GM21528 (cell line): ENCODE results near the gene TSKU.
"Not testable (repeated sequence)": the region's sequence is repeated elsewhere in the genome, so short reads cannot be mapped to it uniquely, and the experiment has no call there.

Source experiments
- ATAC-seq: cut with Tn5 transposase; IDR thresholded peaks from one replicate; pipeline ENCODE4 v1.9.1; 2021; ENCODE audit warnings: mild to moderate bottlenecking, moderate library complexity; ENCODE audit not compliant: unreplicated experiment, low FRiP score

Gene TSKU

DNA sequence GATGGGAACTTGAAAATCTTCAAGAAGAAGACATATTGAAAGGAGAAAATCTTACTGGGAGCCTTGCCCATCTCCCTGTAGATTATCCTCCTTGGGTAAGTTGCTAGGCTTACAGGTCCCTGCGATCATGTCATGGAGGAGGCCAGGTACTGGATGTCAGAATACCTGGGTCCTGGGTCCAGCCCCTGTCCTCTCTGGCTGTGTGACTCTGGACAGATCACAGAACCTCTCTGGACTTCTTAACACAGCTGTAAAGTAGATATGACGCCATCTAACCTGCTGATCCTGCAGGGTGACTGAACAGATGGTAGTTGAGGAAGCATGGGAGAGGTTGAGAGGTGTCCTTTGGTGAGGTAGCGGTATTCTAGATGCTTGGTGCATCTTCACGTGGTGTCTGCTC is 4.1 kb downstream of the TSKU start:
- ATAC-seq = no peak

DNA sequence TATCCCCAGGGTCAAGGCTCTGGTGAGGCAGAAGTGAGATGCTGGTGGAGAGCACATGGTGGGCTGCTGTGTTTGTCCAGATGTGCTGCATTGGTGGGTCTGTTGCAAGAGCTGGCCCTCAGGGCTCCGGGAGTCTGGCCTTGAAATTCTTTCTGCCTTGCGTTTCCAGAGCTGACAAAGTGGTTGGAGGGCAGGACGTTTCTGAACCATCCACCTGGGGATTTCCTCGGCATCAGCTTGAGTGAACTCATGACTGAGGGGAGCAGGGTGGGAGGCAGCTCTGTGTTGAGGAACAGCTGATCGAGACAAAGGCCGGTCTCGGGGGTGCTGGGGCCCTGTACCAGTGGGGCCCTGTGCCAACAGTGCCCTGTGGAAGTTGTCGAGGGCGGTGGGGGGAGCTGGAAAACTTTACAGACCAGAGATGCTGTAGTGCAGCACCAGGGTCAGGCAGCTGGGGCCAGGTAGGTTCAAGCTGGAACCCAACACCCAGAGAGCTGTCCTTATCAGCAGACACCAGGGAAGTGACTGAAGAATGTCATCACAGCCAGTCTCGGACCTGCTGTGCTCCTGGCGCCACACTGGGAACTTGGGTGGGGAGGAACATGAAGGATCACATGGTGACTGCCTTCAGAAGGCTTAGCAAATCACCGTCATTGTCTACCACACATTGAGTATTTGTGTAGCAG is 4.9 kb downstream of the TSKU start:
- ATAC-seq = no peak

DNA sequence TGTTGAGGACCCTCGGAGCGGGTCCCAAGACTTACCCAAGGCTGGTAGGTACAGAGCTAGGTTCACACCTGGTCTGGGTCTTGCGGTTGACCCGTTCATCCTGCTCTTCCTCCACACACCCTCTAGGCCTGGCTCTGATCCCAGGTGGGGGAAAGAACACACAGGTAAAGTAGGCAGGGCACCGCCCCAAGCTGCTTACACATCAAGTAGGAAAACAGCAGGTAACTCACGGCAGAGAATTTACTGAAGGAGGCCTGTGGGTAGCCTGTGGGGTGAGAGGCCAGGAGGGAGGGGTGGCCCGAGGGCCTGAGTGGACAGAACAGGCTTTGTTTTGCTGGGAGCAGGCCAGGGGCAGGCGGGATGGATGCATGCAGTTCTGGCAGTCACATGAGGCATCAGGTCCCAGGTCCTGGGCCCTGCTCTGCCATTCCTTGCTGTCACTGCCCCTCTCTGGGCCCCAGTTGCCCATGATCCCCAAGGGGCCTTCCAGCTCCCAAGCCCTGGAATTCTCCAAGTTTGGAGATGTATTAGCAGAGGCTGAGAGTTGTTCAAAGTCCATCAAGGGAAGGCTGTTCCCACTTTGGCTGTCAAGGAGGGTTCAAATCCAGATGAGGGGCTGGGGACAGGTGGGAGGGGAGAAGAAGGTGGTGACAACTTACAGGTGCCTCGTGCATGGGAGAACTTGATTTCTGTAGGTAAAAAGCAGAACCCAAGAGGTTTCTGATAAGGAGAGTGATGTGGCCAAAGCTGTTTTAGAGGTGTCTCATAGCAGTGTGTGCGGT is 5.7 kb downstream of the TSKU start:
- no peak for ATAC-seq

DNA sequence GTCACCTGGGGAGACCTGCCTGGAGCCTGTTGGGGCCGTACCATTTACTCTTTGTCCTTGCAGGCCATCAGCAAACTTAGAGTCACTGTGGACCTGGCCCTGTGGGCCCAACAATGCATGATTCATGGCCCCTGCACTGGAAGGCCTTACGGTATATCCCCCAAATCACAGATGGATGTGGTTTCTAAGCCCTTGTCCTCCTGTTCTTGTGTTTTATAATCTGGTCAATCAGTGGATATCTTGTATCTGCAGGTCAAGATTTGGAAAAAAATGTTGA is 6.2 kb downstream of the TSKU start:
- ATAC-seq = no peak

DNA sequence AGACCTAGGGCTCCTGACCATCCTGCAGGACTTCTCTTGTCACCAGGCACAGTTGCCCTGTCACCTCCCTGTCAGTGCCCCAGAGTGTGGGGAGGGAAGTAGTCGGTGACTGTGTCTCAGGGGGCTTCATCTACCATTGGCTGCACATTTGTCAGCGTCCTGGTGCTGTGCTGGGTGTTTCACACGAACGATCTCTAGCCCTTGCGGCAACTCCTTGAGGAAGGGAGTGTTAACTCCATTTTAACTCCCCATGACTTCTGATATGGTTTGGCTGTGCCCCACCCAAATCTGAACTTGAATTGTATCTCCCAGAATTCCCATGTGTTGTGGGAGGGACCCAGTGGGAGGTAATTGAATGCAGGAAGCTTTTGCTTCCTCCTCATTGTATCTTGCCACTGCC is 7.1 kb downstream of the TSKU start:
- no peak for ATAC-seq

DNA sequence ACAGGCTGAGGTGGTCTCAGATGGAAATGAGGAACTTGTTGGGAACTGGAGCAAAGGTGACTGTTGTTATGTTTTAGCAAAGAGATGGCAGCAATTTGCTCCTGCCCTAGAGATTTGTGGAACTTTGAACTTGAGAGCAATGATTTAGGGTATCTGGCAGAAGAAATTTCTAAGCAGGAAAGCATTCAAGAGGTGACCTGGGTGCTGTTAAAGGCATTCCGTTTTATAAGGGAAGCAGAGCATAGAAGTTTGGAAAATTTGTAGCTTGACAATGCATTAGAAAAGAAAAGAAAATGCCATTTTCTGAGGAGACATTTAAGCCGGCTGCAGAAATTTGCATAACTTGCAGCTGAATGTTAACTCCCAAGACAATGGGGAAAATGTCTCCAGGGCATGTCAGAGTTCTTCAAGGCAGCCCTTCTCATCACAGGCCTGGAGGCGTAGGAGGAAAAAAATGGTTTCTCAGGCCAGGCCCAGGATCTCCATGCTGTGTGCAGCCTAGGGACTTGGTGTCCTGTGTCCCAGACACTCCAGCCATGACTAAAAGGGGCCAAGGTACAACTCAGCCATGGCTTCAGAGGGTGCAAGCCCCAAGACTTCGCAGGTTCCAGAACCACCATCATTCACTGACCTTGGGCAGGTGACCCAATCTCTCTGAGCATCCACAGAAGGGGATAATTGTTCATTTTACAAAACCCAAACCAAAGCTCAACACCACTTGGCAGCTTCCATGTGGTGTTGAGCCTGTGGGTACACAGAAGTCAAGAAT is 8.0 kb downstream of the TSKU start:
- ATAC-seq = not testable (repeated sequence)

DNA sequence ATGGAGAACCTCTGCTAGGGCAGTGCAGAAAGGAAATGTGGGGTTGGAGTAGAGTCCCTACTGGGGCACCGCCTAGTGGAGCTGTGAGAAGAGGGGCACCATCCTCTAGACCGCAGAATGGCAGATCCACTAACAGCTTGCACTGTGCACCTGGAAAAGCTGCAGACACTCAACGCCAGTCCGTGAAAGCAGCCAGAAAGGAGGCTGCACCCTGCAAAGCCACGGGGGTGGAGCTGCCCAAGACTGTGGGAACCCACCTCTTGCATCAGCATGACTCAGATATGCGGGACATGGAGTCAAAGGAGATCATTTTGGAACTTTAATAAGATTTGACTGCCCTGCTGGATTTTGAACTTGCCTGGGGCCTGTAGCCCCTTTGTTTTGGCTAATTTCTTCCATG is 8.7 kb downstream of the TSKU start:
- no peak for ATAC-seq

DNA sequence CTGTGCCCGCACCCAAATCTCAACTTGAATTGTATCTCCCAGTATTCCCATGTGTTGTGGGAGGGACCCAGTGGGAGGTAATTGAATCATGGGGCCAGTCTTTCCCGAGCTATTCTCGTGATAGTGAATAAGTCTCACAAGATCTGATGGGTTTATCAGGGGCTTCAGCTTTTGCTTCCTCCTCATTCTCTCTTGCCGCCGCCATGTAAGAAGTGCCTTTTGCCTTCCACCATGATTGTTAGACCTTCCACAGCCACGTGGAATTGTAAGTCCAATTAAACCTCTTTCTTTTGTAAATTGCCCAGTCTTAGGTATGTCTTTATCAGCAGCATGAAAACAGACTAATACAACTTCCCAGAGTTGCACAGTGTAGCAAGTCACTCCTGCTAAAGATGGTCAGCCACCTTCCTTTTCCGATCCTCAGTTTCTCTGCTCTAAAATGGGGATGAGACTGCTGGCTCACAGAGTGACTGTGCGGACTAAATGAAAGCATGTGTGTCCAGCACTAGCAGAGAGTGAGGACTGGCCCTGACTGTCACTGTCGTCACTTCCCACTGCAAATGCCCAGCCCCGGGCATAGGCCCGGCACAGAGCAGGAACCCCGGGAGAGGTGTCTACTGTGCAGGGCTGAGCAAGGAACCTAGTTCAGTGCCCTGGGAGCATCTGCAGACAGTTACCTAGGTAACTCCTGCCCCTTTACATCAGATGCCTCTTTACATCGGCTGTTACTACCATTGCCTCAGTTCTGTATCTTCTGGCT is 9.5 kb downstream of the TSKU start:
- ATAC-seq = no peak

DNA sequence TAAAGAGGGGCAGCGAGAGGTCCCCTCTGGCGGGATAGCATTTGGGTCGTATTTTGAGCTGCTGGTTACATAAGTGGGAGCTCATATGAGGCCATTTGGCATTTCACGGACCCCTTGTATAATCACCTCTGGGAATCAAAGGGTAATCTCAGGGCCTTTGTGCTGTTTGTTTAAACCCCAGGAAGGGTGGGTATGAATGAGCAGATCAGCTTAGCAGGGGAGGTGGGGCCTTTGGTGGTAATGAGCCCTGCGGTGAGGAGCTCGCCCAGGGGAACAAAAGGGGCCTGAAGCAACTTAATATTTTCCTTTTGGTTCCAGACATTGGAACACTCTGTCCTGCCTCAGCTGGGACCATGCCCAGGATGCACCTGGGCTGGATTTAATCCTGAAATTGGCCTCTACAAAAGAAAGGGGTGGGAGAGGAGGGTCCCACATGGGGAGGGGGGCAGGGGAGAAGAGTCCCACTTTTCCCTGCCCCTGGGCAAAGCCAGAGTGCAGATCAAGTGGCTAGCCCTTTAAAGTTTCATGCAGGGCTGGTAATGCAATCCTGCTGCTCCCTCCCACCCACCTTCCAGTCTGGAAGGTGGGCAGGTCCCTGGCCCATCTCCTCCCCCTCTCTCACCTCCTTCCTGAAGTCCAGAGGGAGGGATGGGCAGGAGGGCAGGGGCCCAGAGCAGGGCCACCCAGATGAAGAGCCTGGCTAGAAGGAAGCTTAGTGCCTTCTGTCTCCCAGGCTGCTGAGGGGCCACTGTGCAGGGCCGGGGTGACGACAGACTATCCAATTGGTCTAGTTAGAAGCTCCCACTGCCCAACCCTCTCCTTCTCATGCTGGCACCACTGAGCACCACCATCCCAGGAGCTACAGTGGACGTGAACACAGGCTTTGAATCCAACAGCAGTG is 10.5 kb downstream of the TSKU start:
- no peak for ATAC-seq

DNA sequence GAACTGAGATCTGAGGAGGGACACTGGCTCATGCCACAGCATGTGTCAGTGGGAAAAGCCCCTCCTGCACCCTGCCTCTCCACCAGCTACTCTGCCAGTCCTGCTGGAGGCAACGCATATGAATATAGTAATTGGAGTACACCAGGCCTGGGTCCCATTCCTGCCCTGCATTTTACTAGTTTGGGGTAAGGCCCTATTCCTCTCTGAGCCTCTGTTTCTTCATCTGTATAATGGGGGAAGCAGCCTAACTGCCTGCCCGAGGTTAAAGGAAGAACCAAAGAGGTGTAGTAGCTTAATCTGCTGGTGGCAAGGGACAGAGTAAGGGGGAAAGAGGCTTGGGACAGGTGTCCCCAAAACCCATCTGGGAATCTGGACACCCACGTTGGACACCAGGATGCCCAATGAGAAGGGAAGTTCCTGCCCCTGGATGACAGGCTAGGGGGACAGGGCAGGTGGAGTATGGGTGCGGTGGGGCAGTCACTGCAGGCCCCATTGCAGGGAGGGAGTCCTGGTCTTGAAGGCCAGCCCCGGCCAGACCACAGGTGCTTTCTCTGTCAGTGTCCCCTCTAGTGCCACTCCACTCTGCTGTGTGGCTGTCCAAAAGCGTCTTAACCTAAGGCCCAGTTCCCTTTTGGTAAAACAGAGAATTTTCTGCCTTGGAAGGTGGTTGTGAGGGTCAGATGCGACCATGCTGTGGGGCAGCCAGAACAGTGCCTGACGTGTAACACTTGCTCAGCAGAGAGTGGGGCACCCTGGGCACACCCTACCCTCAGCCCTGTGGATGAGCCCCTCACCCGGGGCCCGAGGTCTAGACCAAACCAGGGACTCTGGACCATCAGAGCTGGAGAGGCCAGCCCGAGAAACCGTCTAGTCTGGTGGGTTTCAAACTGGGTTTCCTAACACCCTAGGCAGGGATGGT is 11.5 kb downstream of the TSKU start:
- no peak for ATAC-seq

DNA sequence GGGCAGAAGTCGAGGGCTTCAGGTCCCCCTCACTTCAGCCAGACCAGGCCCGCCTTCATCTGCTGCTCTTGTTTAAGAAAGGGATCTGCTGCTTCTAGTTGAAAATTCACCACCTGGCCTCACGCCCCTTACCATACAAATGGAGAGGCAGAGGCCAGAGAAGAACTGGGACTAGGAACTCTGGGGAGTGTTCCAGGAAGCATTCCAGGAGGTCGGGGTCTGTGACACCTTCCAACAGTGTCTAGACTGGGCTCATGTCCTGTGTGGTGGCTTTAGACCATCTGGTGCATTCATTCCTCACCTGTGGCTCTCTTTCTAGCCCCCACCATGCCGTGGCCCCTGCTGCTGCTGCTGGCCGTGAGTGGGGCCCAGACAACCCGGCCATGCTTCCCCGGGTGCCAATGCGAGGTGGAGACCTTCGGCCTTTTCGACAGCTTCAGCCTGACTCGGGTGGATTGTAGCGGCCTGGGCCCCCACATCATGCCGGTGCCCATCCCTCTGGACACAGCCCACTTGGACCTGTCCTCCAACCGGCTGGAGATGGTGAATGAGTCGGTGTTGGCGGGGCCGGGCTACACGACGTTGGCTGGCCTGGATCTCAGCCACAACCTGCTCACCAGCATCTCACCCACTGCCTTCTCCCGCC is 12.3 kb downstream of the TSKU start:
- no peak for ATAC-seq

DNA sequence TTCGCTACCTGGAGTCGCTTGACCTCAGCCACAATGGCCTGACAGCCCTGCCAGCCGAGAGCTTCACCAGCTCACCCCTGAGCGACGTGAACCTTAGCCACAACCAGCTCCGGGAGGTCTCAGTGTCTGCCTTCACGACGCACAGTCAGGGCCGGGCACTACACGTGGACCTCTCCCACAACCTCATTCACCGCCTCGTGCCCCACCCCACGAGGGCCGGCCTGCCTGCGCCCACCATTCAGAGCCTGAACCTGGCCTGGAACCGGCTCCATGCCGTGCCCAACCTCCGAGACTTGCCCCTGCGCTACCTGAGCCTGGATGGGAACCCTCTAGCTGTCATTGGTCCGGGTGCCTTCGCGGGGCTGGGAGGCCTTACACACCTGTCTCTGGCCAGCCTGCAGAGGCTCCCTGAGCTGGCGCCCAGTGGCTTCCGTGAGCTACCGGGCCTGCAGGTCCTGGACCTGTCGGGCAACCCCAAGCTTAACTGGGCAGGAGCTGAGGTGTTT is 12.8 kb downstream of the TSKU start:
- ATAC-seq = no peak

DNA sequence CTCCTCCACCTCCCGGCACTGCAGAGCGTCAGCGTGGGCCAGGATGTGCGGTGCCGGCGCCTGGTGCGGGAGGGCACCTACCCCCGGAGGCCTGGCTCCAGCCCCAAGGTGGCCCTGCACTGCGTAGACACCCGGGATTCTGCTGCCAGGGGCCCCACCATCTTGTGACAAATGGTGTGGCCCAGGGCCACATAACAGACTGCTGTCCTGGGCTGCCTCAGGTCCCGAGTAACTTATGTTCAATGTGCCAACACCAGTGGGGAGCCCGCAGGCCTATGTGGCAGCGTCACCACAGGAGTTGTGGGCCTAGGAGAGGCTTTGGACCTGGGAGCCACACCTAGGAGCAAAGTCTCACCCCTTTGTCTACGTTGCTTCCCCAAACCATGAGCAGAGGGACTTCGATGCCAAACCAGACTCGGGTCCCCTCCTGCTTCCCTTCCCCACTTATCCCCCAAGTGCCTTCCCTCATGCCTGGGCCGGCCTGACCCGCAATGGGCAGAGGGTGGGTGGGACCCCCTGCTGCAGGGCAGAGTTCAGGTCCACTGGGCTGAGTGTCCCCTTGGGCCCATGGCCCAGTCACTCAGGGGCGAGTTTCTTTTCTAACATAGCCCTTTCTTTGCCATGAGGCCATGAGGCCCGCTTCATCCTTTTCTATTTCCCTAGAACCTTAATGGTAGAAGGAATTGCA is 13.5 kb downstream of the TSKU start:
- ATAC-seq = no peak

DNA sequence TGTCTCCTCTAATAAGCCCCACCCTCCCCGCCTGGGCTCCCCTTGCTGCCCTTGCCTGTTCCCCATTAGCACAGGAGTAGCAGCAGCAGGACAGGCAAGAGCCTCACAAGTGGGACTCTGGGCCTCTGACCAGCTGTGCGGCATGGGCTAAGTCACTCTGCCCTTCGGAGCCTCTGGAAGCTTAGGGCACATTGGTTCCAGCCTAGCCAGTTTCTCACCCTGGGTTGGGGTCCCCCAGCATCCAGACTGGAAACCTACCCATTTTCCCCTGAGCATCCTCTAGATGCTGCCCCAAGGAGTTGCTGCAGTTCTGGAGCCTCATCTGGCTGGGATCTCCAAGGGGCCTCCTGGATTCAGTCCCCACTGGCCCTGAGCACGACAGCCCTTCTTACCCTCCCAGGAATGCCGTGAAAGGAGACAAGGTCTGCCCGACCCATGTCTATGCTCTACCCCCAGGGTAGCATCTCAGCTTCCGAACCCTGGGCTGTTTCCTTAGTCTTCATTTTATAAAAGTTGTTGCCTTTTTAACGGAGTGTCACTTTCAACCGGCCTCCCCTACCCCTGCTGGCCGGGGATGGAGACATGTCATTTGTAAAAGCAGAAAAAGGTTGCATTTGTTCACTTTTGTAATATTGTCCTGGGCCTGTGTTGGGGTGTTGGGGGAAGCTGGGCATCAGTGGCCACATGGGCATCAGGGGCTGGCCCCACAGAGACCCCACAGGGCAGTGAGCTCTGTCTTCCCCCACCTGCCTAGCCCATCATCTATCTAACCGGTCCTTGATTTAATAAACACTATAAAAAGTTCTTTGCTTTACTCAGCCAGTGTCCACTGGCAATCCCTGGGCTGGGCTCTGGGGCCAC is 14.4 kb downstream of the TSKU start:
- ATAC-seq = no peak

DNA sequence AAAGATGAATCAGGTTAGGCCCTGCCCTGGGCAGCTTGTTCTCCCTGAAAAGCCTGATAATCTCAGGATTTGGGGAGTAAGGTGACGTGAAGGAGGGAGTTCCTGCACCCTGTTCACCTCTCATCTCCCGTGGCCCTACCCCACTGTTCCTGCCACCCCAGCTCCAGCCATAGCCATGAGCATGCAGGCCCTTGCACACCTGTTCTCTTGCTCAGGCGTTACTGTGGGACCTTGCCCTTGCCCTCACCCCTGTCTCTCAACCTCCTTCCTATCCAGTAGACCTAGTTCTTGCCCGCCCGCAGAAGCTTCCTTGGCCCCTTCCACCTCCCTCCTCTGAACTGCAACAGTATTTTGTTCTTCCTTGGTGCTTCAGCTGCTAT is 15.0 kb downstream of the TSKU start:
- ATAC-seq = no peak

DNA sequence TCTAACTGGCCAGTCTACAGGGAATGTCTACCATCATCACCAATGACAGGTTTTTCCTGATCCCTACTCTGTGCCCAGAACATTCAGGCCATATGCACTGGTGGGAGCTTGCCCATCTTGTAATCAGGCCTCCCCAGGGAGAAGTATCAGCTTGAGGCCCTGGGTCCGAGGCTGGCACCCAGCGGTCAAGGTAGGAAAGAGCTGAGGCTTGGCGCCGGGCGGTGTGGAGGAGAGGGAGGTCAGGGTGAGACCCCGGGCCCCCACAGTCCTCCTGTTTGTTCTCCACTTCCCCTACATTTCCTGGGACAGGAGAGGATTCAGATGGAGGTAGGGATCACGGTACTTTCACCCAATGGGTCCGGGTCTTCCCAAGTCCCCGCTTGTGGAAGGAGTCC is 15.5 kb downstream of the TSKU start:
- ATAC-seq = no peak
